HFF-Myc (cell line): ENCODE data around the gene MIS18A.

ENCODE experiments used
- DNase-seq: peaks from one replicate; pipeline ENCODE4 v3.0.0-alpha.2; 2011; ENCODE audit warnings: low read depth; ENCODE audit errors: extremely low read depth
- H3K4me3 ChIP-seq: replicated peaks from 2 replicates; pipeline ENCODE4 v1.5.1; 2011; ENCODE audit warnings: low read depth, mild to moderate bottlenecking, control low read depth, low read length
- TF ChIP-seq, protein P1 (sequence below): IDR thresholded peaks from 2 replicates; pipeline ENCODE4 v1.5.1; 2012; ENCODE audit warnings: mild to moderate bottlenecking, low read depth, low read length, control low read depth; ENCODE audit errors: missing control alignments

Gene MIS18A

GRCh38 chr21:32299695-32300094, 20.8 kb upstream of the MIS18A start:
- TF ChIP-seq, protein P1, sequence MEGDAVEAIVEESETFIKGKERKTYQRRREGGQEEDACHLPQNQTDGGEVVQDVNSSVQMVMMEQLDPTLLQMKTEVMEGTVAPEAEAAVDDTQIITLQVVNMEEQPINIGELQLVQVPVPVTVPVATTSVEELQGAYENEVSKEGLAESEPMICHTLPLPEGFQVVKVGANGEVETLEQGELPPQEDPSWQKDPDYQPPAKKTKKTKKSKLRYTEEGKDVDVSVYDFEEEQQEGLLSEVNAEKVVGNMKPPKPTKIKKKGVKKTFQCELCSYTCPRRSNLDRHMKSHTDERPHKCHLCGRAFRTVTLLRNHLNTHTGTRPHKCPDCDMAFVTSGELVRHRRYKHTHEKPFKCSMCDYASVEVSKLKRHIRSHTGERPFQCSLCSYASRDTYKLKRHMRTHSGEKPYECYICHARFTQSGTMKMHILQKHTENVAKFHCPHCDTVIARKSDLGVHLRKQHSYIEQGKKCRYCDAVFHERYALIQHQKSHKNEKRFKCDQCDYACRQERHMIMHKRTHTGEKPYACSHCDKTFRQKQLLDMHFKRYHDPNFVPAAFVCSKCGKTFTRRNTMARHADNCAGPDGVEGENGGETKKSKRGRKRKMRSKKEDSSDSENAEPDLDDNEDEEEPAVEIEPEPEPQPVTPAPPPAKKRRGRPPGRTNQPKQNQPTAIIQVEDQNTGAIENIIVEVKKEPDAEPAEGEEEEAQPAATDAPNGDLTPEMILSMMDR = no peak
- no peak overlapping the region for H3K4me3 ChIP-seq
- DNase-seq = no peak

- H3K4me3 ChIP-seq = no peak within 1 kb of the TSS
- DNase-seq = no peak
- TF ChIP-seq, protein P1 = no peak
Measured at GRCh38 chr21:32298658-32299081, 19.8 kb upstream of the MIS18A start, which contains the start of gene MRAP. TSS of gene MRAP (plus strand) at chr21:32298855. CDS start at chr21:32298972, 117 bp downstream.

- TF ChIP-seq, protein P1 = no peak
Measured at GRCh38 chr21:32298148-32298559, 19.3 kb upstream of the MIS18A start.

GRCh38 chr21:32297449-32297848, 18.6 kb upstream of the MIS18A start:
- TF ChIP-seq, protein P1 = no peak
- DNase-seq = no peak

More at GRCh38 chr21:32298148-32298559, 19.3 kb upstream of the MIS18A start:
- no peak overlapping the region for H3K4me3 ChIP-seq
- DNase-seq = no peak

DNA sequence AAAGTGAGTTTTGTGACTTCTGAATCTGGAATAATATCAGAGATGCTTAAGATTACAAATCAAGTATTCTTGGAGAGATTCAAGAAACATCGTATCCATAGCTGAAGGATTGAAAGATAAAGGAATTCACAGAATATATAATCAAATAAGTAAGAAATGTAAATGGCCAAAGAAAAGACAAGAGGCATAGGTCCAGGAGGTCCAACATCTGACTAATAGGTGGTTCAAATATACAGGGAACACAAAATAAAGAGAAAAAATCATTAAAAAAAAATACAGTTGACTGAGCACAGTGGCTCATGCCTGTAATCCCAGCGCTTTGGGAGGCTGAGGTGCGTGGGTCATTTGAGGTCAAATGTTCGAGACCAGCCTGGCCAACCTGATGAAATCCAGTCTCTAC, 6.6 kb upstream of the MIS18A start:
- H3K4me3 ChIP-seq = no peak overlapping the region
- TF ChIP-seq, protein P1 = no peak
- no peak for DNase-seq

More at GRCh38 chr21:32297449-32297848, 18.6 kb upstream of the MIS18A start:
- H3K4me3 ChIP-seq = no peak overlapping the region

DNA sequence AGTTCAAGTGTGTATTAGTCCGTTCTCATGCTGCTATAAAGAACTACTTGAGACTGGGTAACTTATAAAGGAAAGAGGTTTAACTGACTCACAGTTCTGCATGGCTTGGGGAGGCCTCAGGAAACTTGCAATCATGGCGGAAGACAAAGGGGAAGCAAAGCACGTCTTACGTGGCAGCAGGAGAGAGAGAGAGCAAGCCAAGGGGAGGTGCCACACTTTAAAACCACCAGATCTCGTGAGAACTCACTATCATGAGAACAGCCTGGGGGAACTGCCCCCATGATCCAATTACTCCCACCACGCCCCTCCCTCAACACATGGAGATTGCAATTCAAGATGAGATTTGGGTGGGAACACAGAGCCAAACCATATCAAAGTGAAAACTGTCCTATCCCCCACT, 4.1 kb upstream of the MIS18A start:
- H3K4me3 ChIP-seq = no peak overlapping the region
- DNase-seq = no peak
- TF ChIP-seq, protein P1 = no peak

DNA sequence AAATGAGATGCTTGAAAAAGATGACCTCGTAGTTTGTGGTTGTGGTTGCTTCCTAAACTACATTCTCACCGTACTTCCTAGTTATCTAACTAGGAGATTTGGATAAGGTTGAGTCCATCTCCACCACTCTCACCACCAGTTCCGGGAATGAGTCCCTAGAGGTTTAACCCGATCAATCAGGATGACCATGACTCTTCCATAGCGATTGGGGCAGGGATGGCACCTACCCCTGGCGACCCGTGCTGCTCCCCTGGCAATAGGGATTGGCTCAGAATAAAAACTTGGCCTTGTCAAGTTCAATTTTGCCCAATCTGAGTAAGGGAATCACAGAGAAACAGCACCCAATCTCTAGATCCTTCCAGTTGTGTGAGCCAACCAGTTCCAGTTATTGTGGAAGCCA, 2.7 kb upstream of the MIS18A start:
- no peak for DNase-seq
- TF ChIP-seq, protein P1 = no peak
- no peak overlapping the region for H3K4me3 ChIP-seq
